ENCODE results near the gene FKBP11.
A peak's percentile ranks its signal among the peaks of the same experiment; 100 is the strongest.

FKBP11 gene

DNA sequence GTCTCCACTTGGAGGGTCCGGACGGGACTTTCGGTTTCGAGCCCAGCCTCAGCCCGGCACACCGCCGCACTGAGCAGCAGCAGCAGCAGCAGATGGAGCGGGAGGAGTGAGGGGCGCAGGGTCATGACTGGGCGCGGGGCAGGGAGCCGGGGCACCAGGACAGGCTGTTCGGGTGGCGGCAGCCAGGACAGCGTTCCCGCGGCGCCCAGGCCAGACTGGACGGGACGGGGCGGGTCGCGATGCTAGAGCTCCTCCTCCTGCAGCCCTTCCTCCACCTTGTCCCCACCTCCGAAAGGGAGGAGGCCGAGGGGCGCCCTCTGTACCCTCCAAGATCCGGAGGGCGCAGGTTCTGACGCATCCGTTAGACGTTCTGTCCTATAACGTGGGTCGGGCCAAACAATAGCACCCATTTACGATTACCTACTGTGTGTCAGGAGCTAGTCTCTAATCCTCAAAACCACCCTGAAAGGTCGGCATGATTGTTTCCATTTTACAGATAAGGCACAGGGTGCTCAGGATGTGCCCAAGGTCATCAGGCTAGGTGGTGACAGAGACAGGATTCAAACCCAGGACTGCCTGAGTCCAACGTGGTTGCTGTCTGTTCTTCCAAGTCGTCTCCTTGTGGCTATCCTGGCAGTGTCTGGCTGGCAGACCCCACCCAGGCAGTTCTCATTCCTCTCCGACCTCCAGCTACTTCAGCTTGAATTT lies at the start of gene FKBP11:
TSS of gene FKBP11 (minus strand) at position 189 of the 708 bp plus-strand sequence. CDS start at position 125, 64 bp downstream.
- peak; percentile 78 for DNase-seq

DNA sequence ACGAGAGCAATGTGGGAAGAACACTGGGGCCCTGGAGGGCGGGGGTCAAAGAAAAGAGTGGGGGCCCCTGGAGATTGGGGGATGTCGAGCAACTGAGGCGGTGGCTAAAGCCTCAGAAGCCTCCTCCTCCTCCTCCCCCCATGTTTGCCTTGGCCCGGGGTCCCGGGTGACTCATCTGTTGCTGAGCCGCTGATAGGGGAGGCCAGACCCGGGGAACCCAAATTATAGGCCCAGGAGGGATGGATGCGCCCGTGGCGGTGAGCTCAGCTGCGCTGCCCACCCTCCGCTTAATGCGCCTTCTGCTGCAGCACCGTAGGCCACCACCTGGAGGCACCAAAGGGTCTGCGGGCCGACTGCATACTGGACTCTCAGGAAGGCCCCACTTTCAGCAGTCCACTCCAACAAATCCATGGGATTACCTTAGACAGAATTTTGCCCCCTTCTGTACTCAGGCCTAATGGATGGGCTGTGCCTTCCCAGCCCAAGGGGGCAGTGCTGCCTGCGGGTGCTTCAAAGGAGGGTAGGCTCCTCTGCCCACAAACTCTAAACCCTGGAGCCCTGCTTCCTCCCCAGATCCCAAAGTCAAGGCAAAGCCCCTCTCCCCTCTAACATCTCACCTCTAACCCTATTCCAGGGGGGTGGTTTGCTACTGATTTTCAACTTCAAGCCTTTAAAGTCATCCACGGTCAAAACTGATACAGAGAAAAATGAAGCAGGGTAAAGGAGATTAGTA lies 48.8 kb upstream of the FKBP11 start:
- DNase-seq: peak; percentile 57

DNA sequence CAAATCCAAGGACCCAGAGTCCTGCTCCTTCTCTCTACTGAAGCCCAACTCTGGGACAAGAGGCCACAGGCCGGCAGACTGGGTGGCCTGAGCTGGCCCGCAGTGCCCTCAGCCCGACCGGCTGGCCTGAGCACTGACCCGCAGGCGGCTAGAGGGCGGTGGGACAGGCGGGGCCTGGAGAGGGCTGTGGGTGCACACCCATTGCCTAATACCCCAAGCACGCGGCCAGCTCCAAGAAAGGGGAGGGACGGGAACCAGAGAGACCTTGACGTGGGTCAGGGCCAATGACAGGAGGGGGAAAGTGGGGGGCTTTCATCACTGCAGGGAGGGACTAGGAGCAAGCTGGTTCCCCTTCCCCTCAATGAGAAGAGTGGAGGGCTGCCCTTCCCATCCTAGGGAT lies 48.2 kb upstream of the FKBP11 start:
- DNase-seq: no peak

DNA sequence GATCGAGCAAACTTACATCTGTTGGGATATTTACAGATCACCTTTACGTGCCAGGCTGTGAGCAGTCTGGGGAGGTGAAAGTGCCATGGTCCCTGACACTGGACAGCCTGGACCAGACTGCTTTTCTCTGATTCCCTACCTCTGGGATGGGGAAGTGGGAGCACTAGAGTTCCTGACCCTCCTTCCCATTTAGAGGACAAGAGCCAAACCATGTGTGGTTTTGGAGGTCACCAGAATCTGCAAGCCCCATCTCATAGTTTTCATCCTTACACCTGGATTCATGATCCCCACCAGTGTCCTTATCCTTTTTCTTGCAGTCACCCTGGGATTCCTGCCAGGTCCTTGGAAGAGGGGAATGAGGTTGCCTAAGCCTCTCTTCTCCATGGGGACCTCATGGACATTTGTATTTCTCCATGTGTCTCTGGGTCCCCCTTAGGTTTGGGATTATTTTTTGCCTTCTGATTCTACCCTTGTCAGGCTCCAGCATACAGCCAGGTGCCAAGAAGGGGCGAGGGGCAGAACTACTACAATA lies 47.7 kb upstream of the FKBP11 start:
- no peak for DNase-seq

DNA sequence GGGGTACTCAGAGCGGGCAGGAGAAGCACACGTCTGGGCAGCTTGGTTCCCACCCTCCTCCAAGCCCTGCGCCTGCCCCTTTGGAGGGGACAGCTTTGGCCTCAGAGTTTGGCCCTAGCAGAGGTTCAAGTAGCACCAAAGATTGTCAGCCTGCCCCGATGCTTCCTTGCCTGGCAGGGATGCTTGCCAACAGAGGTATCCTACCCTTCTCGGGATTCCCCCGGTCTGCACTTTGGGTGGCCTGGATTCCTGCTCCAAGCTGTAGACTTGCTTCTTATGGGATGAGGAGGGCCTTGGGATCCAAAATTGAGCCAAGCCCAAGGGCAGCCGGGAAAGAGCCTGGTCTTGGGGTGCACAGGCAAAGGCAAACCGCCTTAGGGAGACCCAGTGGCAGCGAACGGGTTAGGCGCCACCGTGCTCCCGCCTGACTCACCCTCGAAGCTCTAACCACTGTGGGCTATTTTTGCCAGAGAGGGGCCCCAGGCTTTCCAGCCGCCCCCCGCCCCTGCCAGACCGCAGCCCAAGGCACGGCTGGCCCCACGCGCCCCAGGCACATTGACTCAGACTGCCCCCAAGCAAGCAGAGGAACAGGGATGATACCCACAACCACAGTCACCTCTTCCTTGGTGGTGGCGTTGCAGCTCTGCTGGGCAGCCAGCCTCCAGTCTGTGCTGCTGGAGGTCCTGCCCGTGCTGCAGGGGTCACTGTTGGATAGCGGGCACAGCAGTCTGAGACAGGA lies 47.1 kb upstream of the FKBP11 start:
- peak; percentile 55 for DNase-seq

DNA sequence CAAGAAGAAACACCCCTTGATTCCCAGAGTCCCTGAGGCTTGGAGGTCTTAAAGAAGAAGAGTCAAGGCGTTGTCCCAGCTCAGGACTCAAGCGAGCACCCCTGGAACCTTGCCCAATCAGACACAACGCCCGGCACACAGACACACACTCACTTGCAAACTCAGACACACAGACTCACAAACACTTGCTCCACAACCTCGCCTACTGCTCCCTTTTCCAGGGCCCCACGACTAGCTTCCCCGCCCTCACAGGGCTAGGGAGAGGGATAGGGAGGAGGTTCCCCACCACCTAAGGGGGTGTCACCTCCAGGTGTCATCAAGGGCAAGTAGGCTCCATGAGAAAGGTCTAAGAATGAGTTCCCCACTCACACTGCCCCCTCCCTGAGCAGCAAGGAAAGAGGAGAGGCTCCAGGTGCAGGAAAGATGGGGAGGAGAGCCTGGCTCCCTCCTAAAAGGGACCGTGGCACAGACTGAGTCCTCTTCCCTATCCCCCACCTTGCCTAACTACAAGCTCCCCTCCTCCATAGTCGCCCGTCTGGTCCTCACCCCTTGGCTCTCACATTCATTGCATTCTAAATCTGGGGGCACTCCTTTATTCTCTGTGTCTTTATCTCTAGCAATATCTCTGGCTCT lies 45.5 kb upstream of the FKBP11 start:
- DNase-seq: no peak

DNA sequence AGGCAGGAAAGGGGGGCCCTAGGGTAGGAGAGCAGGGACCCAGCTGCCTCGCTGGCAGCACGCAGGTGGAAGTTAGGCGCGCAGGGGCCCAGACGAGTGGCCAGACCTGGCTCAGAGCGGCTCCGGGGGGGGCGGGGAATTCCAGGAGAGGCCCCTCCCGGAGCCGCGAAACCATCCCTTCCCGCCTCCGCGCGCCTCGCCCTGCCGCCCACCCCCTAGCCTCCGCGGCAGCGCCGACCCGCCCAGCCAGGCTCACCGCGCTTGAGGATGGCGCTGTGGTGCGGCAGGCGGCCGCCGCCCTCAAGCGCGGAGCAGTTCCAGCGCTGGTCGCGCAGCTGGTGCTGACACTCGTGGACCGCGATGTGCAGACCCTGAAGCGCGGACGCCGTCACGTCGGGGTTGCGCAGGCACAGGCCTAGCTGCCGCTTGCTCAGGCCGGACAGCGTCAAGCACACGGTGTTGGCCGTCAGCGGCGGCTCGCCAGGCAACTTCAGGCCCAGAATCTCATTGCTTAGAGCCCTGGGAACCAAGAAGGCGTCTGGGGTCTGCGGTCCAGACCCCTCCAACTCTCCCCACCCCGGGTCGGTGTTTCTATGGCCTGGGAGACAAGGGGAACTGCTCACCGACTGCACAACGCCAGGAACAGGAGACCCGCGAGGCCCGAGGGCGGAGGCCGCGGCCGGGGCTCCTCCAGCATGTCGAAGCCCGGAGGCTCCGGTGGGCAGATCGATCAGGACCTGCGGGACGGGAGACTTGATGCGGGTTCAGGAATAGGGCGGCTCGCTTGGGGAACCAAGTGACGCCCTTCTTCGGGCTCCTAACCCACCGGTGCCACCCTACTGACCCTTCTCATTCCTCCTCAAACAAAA lies 44.8 kb upstream of the FKBP11 start:
- no peak for DNase-seq

DNA sequence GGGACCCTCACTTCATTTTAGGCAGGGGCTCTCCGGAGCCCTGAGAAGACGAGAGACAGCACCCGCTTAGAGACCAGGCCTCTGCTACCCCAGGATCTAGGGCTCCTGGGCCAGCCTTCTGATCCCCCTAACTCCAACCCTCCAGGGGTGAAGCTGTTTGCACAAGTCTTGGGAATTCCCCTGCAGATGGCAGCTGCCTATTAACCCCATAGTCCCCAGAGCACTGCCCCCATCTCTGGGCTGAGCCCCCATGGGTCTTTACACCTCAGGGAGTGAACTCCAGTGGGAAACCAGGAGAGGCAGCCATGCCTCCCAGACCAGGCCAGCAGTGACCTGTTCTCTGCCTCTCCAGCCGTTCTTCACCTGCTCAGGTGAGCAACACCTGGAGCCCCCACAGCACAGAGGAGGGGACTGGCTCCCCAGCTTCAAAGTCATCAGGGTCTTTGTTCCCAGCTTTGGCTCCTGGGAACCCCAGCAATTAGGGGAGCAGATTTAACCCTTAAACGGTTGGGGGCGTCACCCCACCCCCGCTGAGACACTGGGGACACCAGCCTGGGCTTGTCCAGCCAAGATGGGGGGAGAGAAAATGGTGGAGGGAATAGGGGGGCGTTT lies 44.0 kb upstream of the FKBP11 start:
- no peak for DNase-seq

DNA sequence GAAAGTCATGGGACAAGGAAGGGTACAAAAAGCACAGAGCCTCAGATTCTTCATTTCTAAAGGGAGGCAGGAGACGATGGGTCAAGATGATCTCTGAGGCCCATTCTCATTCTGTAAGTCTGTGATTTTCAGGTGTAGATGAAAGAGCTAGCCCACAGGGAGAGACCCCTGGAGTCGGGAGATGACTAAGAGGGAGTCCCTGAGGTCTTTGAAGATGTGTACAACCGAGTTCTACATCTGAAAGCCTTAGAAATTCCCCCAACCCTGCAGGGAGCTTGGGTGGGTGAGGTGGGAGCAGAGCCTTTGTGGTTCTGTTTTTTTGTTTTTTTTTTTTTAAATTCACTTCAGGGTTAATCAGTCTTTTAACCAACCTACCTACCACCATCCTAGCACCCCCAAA lies 43.2 kb upstream of the FKBP11 start:
- no peak for DNase-seq

DNA sequence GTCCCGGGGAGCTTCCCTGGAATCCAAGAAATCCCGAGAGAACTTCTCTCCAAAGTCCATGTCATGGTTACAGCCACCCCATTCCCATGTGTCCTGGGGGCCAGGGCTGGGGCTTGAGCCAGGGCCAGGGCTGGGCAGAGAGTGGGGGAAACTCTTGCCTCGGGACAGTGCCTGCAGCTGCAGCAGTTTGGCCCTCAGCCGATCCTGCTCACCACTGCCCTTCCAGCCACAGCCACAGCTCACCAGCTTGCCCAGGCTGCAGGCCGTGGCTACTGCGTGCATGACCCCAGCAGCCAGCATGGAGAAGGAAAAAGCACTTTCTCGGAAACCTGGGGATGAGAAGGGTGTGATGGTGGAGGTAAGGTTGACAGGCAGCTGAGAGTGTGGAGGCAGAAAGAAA lies 42.7 kb upstream of the FKBP11 start:
- no peak for DNase-seq

DNA sequence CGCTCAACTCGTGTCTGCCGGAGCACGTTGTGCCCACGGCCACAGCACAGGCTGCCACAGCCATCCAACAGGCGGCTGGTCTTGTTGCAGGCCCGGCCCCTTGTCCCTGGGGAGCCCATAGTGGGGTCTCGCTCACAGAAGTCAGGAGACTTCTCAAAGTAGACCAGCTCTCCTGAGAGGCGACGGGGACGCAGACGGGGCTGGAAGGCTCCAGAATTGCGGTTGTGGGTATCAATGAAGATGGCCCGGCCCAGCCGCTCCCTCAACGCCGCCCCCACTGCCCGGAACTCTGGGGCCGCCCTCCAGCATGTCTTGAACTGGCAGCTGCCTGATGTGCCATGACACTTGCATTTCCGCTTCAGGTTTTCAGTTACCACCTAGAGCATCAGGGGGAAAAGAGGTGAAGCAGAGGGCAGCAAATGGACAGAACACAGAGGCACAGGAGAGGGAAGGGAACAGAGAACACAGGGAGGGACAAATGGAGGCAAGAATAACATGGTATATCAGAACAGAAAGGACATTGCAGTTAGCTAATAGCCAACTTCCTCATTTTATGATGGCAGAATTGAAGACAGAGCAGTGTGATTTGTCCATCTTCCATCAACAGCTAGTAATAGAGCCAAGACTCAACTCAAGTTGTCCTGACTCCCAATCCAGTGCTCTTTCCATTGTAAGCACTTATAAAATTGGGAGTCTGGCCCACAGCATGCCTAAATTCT lies 41.0 kb upstream of the FKBP11 start:
- no peak for DNase-seq

DNA sequence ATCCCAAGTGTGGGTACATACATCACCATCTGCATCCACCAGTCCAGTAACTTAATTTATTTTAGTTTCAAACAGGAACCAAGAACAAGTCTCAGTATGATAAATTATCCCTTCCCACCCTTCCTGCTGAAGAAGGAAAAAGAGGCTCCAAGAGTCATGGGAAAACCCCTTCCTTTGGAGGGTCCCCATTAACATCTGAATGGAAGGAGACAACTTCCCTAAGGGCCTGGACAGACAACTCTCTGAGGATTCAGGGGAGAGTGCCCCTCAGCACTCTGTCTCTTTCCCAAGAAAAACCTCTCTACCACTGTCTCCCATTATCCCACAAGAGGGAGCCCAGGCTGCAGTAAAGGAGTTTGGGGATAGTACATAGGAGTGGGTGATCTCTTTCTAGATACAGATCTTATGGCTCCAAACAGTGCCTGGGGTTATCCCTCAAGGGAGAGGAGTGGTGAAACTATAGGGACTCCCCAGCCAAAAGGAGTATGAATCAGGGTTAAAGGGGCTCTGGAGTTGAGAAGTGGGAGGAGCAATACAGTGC lies 40.1 kb upstream of the FKBP11 start:
- no peak for DNase-seq

DNA sequence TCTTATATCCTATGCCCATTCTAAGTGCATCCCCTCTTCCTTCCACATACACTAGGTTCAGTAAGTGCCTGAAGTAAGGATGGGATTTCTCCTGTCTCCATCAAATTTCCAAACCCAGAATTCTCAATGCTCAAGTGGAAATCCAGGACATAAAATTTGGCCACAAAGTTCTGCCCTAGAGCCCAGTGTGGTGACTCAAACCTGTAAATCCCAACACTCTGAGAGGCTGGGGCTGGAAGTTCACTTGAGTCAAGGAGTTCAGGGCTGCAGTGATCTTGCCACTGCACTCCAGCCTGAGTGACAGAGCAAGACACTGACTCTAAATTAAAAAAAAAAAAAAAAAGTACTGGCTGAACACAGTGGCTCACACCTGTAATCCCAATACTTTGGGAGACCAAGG lies 36.5 kb upstream of the FKBP11 start:
- DNase-seq: no peak

DNA sequence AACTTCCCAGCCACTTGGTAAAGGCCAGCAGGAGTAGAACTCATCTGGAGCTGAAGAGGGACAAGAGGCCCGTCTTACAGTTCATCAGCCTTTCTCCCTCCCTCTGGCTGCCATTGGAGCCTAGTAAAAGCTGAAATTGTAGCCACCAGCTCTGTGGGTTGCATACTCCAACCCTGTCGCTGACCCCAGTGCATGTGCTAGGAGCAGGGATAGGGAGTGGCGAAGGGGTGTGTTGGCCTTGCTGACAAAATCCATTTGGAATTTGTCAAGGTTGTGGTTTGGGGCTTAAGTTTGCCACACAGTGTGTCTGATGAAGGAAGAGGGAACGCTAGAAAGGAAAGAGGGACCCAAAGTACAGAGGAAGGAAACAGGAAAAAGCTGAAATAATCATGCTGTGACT lies 36.0 kb upstream of the FKBP11 start:
- no peak for DNase-seq

DNA sequence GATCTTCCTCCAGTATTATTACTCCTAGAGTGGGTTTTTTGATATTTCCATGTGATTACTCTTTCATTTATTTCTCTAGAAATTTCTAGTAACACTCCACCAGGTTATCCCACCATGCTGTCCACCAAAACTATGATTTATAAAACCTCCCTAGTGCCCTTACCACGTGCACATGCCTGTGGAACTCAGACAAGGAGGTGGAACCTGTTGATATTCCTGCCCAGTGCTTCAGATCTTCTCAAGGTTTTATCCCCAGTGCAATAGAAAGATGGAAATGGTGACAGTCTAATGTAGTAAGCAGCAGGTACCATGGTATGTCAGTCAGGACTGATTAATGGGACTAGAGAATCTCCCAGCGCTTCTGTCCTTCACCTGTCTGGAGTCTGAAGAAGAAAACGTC lies 35.5 kb upstream of the FKBP11 start:
- DNase-seq: no peak

DNA sequence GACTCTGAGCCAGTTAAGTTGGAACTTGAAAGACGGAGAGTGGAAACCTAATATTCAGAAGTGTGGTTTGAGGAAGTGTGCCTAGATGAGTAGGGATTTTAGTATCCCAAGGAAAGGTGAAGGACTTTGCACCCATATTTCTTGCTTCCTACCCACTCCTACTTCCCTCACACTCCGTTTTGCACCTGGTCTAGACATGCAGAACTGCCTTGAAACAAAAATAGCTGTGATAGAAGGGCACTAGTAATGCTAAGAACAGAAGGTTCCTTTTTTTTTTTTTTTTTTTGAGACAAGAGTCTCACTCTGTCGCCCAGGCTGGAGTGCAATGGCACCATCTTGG lies 32.7 kb upstream of the FKBP11 start:
- DNase-seq: no peak

DNA sequence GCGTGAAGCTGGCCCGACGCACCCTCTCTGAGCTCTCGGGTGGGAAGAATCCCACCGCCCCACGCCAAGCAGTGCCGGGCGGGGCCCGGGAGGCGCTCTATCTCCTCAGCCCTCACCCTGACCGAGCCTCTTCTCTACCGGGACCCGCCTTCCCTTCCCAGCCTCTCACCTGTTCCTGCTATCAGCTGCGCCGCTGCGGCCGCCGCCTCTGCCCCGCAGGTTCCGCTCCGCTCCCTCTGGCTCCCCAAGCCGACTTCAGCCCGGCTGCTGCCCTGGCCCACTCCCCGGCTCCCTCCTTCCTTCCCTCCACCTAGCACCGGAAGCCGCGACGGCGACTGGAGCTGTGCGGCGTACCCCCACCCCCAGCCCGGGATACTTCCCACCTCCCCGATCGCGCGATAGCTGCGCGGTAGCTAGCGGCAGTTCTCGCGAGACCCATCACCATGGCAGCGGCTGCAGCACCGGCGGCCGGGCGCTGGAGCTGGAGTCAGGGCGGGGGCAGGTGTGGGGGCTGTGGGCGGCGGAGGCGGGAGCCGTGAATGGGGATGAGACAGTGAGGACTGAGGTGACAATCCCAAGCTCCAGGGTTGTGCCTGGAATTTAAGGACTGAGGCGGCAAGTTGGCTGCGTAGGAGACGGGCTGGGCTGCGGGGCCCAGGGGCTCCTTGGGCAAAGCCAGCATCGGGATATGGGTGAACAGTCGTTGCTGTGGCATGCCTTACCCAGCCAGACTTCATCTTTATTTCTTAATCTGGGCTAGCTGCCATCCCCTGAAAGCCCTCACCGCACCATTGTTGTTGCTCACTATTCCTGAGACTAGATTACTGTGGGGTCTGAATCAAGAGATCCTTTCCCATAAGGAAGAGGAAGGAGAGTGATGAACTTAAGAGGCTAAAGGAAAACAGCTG lies 32.1 kb upstream of the FKBP11 start, which contains the start of gene ARF3:
TSS of gene ARF3 (minus strand) at position 347 of the 908 bp plus-strand sequence. CDS start 16,392 bp downstream, outside the sequence.
- DNase-seq: peak; percentile 95

DNA sequence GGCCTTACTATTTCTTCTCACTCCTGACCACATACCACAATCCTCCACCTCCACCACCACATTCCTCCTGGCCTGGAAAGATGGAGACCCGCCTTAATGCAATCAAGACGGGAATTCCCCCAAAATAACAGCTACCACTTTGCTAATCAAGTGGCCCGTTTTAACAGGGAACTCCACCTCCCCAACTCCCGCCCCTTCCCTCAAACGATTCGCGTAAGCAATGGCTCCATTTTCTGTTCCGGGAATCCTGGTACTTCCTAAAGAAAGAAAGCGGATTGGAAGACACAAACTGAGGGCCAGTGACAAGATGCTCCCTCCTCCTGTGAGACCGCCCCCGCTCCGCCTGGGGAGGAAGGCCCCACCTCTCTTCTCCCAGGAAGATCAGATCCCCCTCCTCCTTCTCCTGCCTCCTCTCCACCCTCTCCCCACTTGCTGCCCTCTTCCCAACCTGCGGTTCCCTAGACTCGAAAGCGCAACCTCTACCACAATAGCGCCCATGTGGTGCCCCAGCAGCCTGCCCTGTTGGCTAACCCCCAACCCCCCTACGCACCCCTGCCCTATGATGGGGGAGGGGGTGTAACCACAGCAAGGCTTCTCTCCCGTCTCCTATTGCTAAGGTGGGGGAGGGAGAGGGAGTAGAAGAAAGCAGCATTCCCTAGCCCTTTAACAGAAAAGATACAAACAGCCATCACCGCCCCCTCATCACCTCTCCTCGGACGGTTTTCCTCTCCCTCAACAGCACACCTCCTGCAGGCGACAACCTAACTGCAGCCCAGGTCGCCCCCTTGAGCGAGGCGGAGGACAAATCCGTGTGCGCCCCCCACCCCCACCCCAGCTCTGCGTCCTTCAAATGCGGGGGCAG lies 31.2 kb upstream of the FKBP11 start:
- DNase-seq: peak; percentile 42

Measured in activated CD4-positive, alpha-beta T cell treated with anti-CD3 and anti-CD28 coated beads for 48 hours (primary cell).